Kidney (tissue), 14 donors: ENCODE data around the gene TREML1. TPM values are rescaled to one million over a fixed set of nuclear protein-coding genes. Genes with fewer than 3 reads are reported as not detected.
A peak's percentile ranks its signal among the peaks of the same experiment; 100 is the strongest.

ENCODE experiments used
- DNase-seq, 5 donors: peaks; one replicate each; pipeline ENCODE4 v3.0.0-alpha.2; 2013 to 2020
- FAIRE-seq: peaks from 2 replicates; lab custom pipeline; 2012; peaks lifted over from hg19 to GRCh38; lab: Jason Lieb, UNC
- H3K27ac ChIP-seq, 2 donors: one replicate each; pipeline ENCODE4 v1.7.0; 2013; ENCODE audit warnings: low read depth in 2 of 2, low read length in 2 of 2, inconsistent platforms in 1 of 2
- H3K27me3 ChIP-seq: one replicate; pipeline ENCODE4 v1.7.1; 2013; ENCODE audit warnings: low read length, inconsistent platforms; ENCODE audit not compliant: control insufficient read depth, insufficient read depth
- H3K36me3 ChIP-seq, 3 donors: one replicate each; pipeline versions ENCODE4 v1.7.0 to v1.7.1; 2013; ENCODE audit warnings: low read length in 3 of 3, control low read depth in 1 of 3, inconsistent platforms in 1 of 3; ENCODE audit not compliant: insufficient read depth in 3 of 3, control insufficient read depth in 2 of 3
- H3K4me1 ChIP-seq, 3 donors: one replicate each; pipeline versions ENCODE4 v1.7.0 to v1.7.1; 2013; ENCODE audit warnings: low read length in 3 of 3, inconsistent platforms in 1 of 3, low read depth in 1 of 3; ENCODE audit not compliant: control insufficient read depth in 2 of 3, insufficient read depth in 2 of 3
- H3K4me3 ChIP-seq, 3 donors: one replicate each; pipeline versions ENCODE4 v1.7.0 to v1.8.1; 2013; ENCODE audit warnings: low read length in 3 of 3, control low read depth in 1 of 3, inconsistent platforms in 1 of 3
- H3K9ac ChIP-seq, 3 donors: one replicate each; pipeline versions ENCODE4 v1.7.0 to v1.7.1; 2013; ENCODE audit warnings: low read length in 3 of 3, control low read depth in 1 of 3, inconsistent platforms in 1 of 3
- H3K9me3 ChIP-seq, 3 donors: one replicate each; pipeline versions ENCODE4 v1.7.0 to v1.7.1; 2013; ENCODE audit warnings: low read length in 3 of 3, control low read depth in 1 of 3, inconsistent platforms in 1 of 3; ENCODE audit not compliant: control insufficient read depth in 2 of 3, insufficient read depth in 1 of 3
- intact Hi-C: fragments of 100-400 bp; cut with DNase I; formaldehyde crosslinking; loops from one replicate; pipeline ENCODE4 v1.11.1; 2022
- polyA plus RNA-seq: library from polyadenylated mRNA; stranded (reverse); fragments of 350-450 nt; fragmentation: Illumina TruSeq; extraction: RNeasy Lipid Tissue Mini Kit (QIAGEN cat#74804); gene quantifications from one replicate; pipeline ENCODE4 v1.2.3, GENCODE V29; 2014; ENCODE audit warnings: low read depth, low replicate concordance; ENCODE audit not compliant: insufficient read depth
- total RNA-seq: library from RNA; stranded (reverse); fragmentation: NEBNext Ultra II Directional; extraction: Animal tissue kit (Norgen Biotek cat#: 25700); gene quantifications from one replicate; pipeline ENCODE4 v1.2.1, GENCODE V29; 2021
- TF ChIP-seq, protein P1 (sequence below): IDR thresholded peaks from 3 replicates; pipeline ENCODE4 v1.5.1; 2012; ENCODE audit warnings: mild to moderate bottlenecking, moderate library complexity, borderline replicate concordance; ENCODE audit not compliant: insufficient read depth; ENCODE audit errors: extremely low read depth
- donor health status: control.
- donor health status: control.
- donor health status: control.
- donor health status: control.
- donor health status: control.
- donor health status: DM: yes; HTN: yes; CAD: no.
- donor health status: Normal renal cell carcinoma (clear cell type).

Gene TREML1
- total and polyA plus RNA-seq, 2 donors from 2014 or later: 1.0 TPM; not detected in 1

DNA sequence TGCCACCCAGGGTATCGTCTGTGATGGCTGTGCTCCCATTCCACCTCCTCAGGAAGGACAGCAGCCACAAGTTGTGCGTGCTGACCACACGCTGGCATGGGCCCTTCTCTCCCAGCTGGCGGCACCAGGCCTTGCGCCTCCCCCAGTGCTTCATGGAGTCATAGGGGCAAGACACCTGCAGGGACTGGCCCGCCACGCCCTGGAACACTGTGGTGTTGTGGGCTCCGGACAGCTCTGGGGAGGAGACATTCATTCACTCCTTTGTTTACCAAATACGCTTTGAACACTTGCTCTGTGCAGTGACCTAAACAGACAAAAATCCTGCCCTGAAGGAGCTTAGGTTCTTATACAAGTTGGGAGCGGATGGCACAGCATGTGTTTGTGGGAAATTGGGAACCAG lies 7.2 kb upstream of the TREML1 start:
- Histone ChIP-seq H3K9me3 (no peaks in the 10 kb centered on the region), H3K27ac (no peak overlapping the region), H3K27me3 (no peaks in the 10 kb centered on the region), H3K4me3 (no peak overlapping the region), H3K4me1 (peaks cover 0 to 3% (median 0%) of the 10 kb centered on the region in 3 donors), H3K36me3 (no peaks in the 10 kb centered on the region), H3K9ac (no peak overlapping the region)
- intact Hi-C loops: no loop called here
- FAIRE-seq (no peak), DNase-seq (no peak)
- TF ChIP-seq, protein P1, sequence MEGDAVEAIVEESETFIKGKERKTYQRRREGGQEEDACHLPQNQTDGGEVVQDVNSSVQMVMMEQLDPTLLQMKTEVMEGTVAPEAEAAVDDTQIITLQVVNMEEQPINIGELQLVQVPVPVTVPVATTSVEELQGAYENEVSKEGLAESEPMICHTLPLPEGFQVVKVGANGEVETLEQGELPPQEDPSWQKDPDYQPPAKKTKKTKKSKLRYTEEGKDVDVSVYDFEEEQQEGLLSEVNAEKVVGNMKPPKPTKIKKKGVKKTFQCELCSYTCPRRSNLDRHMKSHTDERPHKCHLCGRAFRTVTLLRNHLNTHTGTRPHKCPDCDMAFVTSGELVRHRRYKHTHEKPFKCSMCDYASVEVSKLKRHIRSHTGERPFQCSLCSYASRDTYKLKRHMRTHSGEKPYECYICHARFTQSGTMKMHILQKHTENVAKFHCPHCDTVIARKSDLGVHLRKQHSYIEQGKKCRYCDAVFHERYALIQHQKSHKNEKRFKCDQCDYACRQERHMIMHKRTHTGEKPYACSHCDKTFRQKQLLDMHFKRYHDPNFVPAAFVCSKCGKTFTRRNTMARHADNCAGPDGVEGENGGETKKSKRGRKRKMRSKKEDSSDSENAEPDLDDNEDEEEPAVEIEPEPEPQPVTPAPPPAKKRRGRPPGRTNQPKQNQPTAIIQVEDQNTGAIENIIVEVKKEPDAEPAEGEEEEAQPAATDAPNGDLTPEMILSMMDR: no peak

DNA sequence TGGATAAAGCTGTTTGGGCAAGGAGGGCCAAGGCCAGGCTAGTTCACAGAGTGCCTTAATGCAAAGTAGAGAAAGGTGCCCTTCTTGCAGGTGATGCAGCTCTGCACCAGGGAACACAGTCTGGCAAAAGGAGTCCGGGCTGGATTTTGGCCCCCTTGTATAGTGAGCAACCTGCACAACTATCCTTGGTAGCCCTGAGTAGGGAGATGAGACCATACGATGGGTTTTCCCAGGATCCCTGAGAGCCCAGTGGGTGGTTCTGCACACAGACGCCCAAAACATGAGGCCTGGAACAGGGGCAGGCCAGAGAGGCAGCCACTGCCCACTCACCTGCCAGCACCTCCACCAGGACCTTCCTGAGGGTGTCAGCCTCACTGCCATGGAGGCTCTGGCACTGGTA lies 6.8 kb upstream of the TREML1 start:
- Histone ChIP-seq H3K27ac (no peak overlapping the region), H3K27me3 (no peaks in the 10 kb centered on the region), H3K4me1 (peaks cover 0 to 3% (median 0%) of the 10 kb centered on the region in 3 donors), H3K36me3 (no peaks in the 10 kb centered on the region), H3K9me3 (no peaks in the 10 kb centered on the region), H3K4me3 (no peak overlapping the region), H3K9ac (no peak overlapping the region)
- FAIRE-seq: no peak
- DNase-seq: no peak
- TF ChIP-seq, protein P1: no peak
- intact Hi-C loops: no loop called here

DNA sequence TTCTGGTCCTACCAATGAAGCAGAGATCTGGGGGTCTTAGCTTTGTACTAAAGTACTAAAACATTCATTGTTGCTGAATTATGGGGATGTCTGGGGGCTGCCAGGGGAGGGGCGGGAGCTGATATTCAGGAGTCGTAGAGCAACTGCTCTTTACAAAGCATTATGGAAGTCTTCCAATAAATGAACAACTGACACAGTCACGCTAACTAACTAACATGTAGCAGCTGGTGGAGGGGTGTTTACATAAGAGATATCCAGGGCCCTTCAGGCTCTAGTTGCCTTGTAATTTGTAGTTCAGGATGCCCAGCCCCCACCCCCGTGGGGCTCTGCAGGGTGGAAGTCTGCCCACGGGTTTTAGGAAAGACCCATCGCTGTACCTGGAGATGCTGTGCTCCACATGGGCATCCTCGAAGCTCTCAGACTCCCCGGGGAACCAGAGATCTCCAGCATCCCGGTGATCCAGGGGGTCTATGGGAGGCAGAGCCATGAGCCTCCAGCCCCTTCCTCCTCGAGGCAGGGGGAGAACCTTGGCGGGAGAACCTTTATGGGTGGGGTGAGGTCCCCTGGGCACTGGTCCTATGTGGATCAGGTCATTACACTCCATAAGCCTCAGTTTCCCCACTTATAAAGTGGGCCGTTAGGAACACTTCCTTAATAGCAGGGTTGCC lies 5.4 kb upstream of the TREML1 start:
- DNase-seq: peak in 3 of 5 donors; percentile 34 to 87 (median 70)
- no peak for FAIRE-seq
- Histone ChIP-seq H3K36me3 (no peaks in the 10 kb centered on the region), H3K27ac (no peak overlapping the region), H3K9me3 (no peaks in the 10 kb centered on the region), H3K4me1 (peaks cover 0 to 3% (median 0%) of the 10 kb centered on the region in 3 donors), H3K9ac (no peak overlapping the region), H3K4me3 (no peak overlapping the region), H3K27me3 (no peaks in the 10 kb centered on the region)
- intact Hi-C loops: no loop called here
- TF ChIP-seq, protein P1: no peak
